ENCODE data around the gene OR6V1.

DNA sequence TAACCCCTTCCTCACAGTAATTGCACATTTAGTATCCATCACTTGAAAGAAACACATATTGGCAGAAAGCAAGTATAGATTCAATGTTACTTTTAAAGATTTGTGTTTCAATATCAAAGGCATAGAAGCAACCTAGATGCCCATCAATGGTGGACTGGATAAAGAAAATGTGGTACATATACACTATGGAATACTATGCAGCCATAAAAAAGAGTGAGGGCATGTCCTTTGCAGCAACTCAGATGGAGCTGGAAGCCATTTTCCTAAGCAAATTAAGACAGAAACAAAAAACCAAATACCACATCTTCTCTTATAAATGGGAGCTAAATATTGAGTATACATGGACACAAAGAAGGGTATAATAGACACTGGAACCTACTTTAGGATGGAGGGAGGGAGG is 3.6 kb downstream of the OR6V1 start:
- TF ChIP-seq, protein P1, sequence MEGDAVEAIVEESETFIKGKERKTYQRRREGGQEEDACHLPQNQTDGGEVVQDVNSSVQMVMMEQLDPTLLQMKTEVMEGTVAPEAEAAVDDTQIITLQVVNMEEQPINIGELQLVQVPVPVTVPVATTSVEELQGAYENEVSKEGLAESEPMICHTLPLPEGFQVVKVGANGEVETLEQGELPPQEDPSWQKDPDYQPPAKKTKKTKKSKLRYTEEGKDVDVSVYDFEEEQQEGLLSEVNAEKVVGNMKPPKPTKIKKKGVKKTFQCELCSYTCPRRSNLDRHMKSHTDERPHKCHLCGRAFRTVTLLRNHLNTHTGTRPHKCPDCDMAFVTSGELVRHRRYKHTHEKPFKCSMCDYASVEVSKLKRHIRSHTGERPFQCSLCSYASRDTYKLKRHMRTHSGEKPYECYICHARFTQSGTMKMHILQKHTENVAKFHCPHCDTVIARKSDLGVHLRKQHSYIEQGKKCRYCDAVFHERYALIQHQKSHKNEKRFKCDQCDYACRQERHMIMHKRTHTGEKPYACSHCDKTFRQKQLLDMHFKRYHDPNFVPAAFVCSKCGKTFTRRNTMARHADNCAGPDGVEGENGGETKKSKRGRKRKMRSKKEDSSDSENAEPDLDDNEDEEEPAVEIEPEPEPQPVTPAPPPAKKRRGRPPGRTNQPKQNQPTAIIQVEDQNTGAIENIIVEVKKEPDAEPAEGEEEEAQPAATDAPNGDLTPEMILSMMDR (IDR thresholded peaks at IDR 0.05): no peak
- TF ChIP-seq EZH2 (IDR thresholded peaks at IDR 0.05; ENCODE audit: borderline replicate concordance, insufficient read depth, low read depth, low read length, poor library complexity, severe bottlenecking): no peak

All from B cell (primary cell).